H1 (cell line): ENCODE data around the gene CACNG3.

Experiments used
- CTCF ChIP-seq, 3 experiments: IDR thresholded peaks; 1 replicate in 2 of 3; 2 replicates in 1 of 3; pipeline versions ENCODE4 v1.5.1 to v1.6.1; 2011; ENCODE audit warnings: low read length in 3 of 3, mild to moderate bottlenecking in 3 of 3, inconsistent platforms in 2 of 3, low read depth in 1 of 3, moderate library complexity in 1 of 3; ENCODE audit not compliant: insufficient read depth in 1 of 3; ENCODE audit errors: control extremely low read depth in 1 of 3
- EZH2 ChIP-seq: fragments of 200-600 bp; sonication (generic); IDR thresholded peaks from 2 replicates; pipeline ENCODE4 v1.7.1; 2012; ENCODE audit warnings: low read depth, mild to moderate bottlenecking, moderate library complexity, low read length, inconsistent platforms; ENCODE audit not compliant: severe bottlenecking
- JUN ChIP-seq: IDR thresholded peaks from 2 replicates; pipeline ENCODE4 v1.6.1; 2011; ENCODE audit warnings: low read depth, mild to moderate bottlenecking, improper control_type of control experiment, low read length
- NANOG ChIP-seq: IDR thresholded peaks from 2 replicates; pipeline ENCODE4 v1.6.1; 2011; ENCODE audit warnings: low read length, low read depth, mild to moderate bottlenecking, inconsistent platforms; ENCODE audit not compliant: insufficient read depth, poor library complexity, severe bottlenecking
- POLR2A ChIP-seq, 2 experiments: IDR thresholded peaks; 1 replicate in 1 of 2; 2 replicates in 1 of 2; pipeline ENCODE4 v1.6.1; 2011; ENCODE audit warnings: low read depth in 2 of 2, low read length in 2 of 2, mild to moderate bottlenecking in 2 of 2; ENCODE audit errors: control extremely low read depth in 1 of 2
- TAF1 ChIP-seq: IDR thresholded peaks from 2 replicates; pipeline ENCODE4 v1.6.1; 2011; ENCODE audit warnings: mild to moderate bottlenecking, low read depth, low read length
- YY1 ChIP-seq: IDR thresholded peaks from 2 replicates; pipeline ENCODE4 v1.6.1; 2011; ENCODE audit warnings: low read depth, mild to moderate bottlenecking, low read length

- TF ChIP-seq JUN (no peak), YY1 (no peak), EZH2 (no peak), NANOG (no peak), POLR2A (IDR thresholded peaks at IDR 0.05; ENCODE audit: control extremely low read depth in 1 of 2, low read depth in 2 of 2, low read length in 2 of 2) (no peak), TAF1 (no peak), CTCF (IDR thresholded peaks at IDR 0.05; ENCODE audit: control extremely low read depth in 1 of 3, insufficient read depth in 1 of 3, low read depth in 1 of 3, low read length in 3 of 3) (no peak)
Observed at GRCh38 chr16:24378999-24379398, 122.9 kb downstream of the CACNG3 start.
